ENCODE data around the gene PFKFB4. TPM values are rescaled to one million over a fixed set of nuclear protein-coding genes. Genes with fewer than 3 reads are reported as not detected.

PFKFB4 gene
- total RNA-seq, 4 donors from 2014 or later, result 2.3 to 4.9 (median 3.2) TPM

DNA sequence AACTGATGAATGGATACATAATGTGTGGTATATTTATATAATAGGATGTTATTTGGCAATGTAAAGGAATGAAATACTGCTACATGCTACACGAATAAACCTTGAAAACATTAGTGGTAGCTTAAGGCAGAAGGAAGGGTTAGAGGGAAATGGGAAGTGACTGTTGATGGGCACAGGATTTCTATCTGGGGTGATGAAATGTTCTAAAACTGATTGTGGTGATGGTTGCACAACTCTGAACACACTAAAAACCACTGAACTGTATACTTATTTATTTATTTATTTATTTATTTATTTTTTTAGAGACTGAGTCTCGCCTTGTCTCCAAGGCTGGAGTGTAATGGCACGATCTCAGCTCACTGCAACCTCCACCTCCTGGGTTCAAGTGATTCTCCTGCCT is 27.8 kb downstream of the PFKFB4 start:
- H3K27me3 ChIP-seq, result no peaks in the 10 kb centered on the region
- no peak overlapping the region for H3K4me3 ChIP-seq (replicated peaks in 1 of 3)
- DNase-seq, result no peak
- intact Hi-C loops (cut with DNase I), result no loop called here
- 85 to 86% methylated on average over 3 of the region's 3 CpGs for WGBS, 2 donors
- H3K36me3 ChIP-seq, result no peaks in the 10 kb centered on the region
- no peaks in the 10 kb centered on the region for H3K4me1 ChIP-seq
- no peaks in the 10 kb centered on the region for H3K9me3 ChIP-seq
- TF ChIP-seq, protein P1, sequence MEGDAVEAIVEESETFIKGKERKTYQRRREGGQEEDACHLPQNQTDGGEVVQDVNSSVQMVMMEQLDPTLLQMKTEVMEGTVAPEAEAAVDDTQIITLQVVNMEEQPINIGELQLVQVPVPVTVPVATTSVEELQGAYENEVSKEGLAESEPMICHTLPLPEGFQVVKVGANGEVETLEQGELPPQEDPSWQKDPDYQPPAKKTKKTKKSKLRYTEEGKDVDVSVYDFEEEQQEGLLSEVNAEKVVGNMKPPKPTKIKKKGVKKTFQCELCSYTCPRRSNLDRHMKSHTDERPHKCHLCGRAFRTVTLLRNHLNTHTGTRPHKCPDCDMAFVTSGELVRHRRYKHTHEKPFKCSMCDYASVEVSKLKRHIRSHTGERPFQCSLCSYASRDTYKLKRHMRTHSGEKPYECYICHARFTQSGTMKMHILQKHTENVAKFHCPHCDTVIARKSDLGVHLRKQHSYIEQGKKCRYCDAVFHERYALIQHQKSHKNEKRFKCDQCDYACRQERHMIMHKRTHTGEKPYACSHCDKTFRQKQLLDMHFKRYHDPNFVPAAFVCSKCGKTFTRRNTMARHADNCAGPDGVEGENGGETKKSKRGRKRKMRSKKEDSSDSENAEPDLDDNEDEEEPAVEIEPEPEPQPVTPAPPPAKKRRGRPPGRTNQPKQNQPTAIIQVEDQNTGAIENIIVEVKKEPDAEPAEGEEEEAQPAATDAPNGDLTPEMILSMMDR (IDR thresholded peaks at IDR 0.05), result no peak
- no peak for TF ChIP-seq POLR2A (IDR thresholded peaks at IDR 0.05)
- no peak overlapping the region for H3K27ac ChIP-seq

DNA sequence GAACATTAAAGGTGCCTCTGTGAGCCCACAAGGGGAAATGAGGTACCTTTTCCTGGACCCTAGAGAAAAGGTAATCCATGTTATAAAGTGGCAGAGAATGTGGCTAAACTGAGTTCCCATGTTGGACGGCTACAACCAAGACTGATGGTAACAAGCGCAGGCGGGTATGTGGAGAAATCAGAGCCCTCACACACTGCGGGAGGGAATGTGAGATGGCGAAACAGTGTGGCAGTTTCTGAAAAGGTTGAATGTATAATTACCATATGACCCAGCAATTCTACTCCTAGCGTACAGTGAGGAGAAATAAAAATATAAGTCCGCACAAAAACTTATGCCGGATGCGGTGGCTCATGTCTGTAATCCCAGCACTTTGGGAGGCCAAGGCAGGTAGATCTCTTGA is 28.6 kb downstream of the PFKFB4 start:
- TF ChIP-seq POLR2A (IDR thresholded peaks at IDR 0.05), result no peak
- TF ChIP-seq, protein P1 (IDR thresholded peaks at IDR 0.05), result no peak
- Histone ChIP-seq H3K27me3 (no peaks in the 10 kb centered on the region), H3K4me3 (replicated peaks in 1 of 3) (no peak overlapping the region), H3K9me3 (no peaks in the 10 kb centered on the region), H3K27ac (no peak overlapping the region), H3K36me3 (no peaks in the 10 kb centered on the region), H3K4me1 (no peaks in the 10 kb centered on the region)
- DNase-seq, result no peak
- whole genome bisulfite sequencing, 2 donors, result 93 to 95% methylated on average over 9 of the region's 9 CpGs
- intact Hi-C loops (cut with DNase I), result no loop called here

- Histone ChIP-seq H3K36me3 (no peaks in the 10 kb centered on the region), H3K27me3 (no peaks in the 10 kb centered on the region), H3K4me1 (no peaks in the 10 kb centered on the region), H3K9me3 (no peaks in the 10 kb centered on the region), H3K4me3 (replicated peaks in 1 of 3) (no peak overlapping the region), H3K27ac (no peak overlapping the region)
- TF ChIP-seq, protein P1 (IDR thresholded peaks at IDR 0.05), result no peak
- TF ChIP-seq POLR2A (IDR thresholded peaks at IDR 0.05), result no peak
- intact Hi-C loops (cut with DNase I), result no loop called here
- WGBS, 2 donors, result 87 to 91% methylated on average over 7 to 9 of the region's 9 CpGs
- no peak for DNase-seq
Measured at GRCh38 chr3:48524970-48525369, 31.6 kb downstream of the PFKFB4 start.

GRCh38 chr3:48521635-48522034 is 35.0 kb downstream of the PFKFB4 start:
- 93 to 95% methylated on average over 5 to 6 of the region's 6 CpGs for WGBS, 2 donors
- intact Hi-C loops (cut with DNase I), result no loop called here
- no peaks in the 10 kb centered on the region for H3K36me3 ChIP-seq
- TF ChIP-seq POLR2A (IDR thresholded peaks at IDR 0.05), result no peak
- TF ChIP-seq, protein P1 (IDR thresholded peaks at IDR 0.05), result no peak
- H3K4me1 ChIP-seq, result peaks cover 0 to 8% of the 10 kb centered on the region in 2 donors
- no peak overlapping the region for H3K27ac ChIP-seq
- H3K9me3 ChIP-seq, result no peaks in the 10 kb centered on the region
- H3K27me3 ChIP-seq, result no peaks in the 10 kb centered on the region
- H3K4me3 ChIP-seq (replicated peaks in 1 of 3), result no peak overlapping the region
- no peak for DNase-seq

DNA sequence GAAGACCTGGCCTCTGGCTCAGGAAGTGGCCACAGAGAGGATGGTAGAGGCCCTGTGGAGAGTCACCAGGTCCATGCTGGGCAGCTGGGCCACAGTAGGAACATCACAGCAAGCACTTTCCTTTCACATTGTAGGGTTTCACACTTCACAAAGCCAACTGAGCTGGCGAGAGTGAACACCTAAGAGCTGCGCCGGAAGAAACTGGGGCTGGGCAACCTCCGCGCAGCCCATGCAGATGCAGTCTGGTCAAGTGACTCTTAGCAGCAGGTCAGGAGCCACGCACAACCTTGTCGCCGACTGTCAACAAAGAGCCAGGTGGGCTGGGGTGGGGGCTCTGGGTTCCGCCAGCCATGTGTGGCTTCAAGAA is 37.3 kb downstream of the PFKFB4 start:
- Histone ChIP-seq H3K27ac (no peak overlapping the region), H3K4me3 (replicated peaks in 1 of 3) (no peak overlapping the region), H3K9me3 (no peaks in the 10 kb centered on the region), H3K4me1 (peaks cover 0 to 8% of the 10 kb centered on the region in 2 donors), H3K27me3 (no peaks in the 10 kb centered on the region), H3K36me3 (no peaks in the 10 kb centered on the region)
- TF ChIP-seq POLR2A (IDR thresholded peaks at IDR 0.05), result no peak
- TF ChIP-seq, protein P1 (IDR thresholded peaks at IDR 0.05), result no peak
- WGBS, 2 donors, result 50 to 74% methylated on average over 9 of the region's 9 CpGs
- DNase-seq, result peak in 1 of 2 donors; percentile 32
- intact Hi-C loops (cut with DNase I), result no loop called here
